ENCODE measurements around the gene PRSS36.
"Not testable (repeated sequence)": the region's sequence is repeated elsewhere in the genome, so short reads cannot be mapped to it uniquely, and the experiment has no call there.

PRSS36 gene

DNA sequence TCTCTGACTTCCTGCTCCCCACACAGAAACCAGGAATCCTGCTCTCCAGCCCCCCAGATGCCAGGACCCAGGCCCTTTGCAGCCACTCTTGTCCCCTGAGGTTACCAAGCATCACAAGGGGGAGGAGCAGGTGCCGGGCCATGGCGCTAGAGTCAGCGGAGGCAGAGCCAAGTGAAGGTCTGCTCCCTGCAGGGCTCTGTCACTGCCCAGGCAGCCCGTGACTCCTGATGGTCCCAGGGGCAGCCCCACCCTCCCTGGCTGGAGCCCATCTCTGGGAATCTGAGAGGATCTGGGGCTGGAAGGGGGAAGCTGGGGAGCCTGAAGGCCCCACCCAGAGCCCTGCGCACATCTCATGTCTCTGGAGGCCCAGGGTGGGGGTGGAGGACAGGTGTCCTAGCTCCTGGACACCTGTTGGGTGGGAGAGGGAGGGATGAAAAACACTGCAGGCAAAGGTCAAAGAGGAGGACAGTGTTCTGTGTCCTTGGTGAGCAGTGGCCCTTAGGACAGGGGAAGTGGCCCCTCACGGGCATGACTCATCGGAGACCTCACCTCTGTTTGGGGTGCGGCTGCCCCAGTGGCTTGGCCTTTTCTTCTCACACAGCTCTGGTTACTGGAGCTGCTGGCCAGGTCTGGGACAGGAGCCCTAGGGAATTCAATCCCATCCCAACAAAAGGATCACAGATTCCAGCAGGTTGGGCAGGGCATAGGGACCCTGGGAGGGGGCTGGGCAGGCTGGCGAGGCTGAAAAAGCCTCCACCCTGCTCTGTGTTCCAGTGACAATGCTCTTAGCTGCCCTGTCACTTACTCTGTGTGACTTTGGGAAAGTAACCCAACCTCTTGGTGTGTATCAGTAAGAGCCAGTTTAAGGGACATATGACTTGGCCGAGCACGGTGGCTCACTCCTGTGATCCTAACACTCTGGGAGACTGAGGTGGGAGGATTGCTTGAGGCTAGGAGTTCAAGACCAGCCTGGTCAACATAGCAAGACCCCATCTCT, at the start of gene PRSS36:
Gene PRSS36 (minus strand): TSS at position 173 of the 997 bp plus-strand sequence. CDS start 31 bp downstream, at position 142.
- no peak for DNase-seq (ENCODE audit: low read depth in 2 of 2)

DNA sequence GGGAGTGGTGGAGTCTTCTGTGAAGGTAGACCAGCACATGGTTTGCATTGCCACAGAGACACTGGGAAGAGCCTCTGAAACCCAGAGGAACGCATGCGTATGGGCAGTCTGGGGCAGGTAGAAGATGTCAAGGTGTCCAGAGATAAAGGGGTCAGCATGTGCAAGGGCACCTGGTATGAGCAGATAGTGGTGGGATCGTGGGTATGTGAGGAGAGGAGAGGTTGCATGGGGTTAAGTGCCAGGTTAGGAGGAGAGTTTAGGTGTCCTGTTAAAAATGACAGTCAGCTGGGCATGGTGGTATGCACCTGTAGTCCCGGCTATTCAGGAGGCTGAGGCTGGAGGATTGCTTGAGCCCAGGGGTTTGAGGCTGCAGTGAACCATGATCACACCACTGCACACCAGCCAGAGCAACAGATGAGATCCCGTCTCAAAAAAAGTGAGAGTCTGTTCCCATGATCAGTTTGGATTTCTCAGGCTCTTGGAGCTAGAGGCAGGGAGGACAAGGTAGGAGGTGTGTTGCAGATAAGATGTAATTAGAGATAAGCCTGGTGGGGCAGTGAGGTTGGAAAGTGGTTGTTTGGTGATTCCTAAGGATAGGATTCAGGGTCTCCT, 49.7 kb upstream of the PRSS36 start:
- DNase-seq (ENCODE audit: low read depth in 2 of 2) = no peak

DNA sequence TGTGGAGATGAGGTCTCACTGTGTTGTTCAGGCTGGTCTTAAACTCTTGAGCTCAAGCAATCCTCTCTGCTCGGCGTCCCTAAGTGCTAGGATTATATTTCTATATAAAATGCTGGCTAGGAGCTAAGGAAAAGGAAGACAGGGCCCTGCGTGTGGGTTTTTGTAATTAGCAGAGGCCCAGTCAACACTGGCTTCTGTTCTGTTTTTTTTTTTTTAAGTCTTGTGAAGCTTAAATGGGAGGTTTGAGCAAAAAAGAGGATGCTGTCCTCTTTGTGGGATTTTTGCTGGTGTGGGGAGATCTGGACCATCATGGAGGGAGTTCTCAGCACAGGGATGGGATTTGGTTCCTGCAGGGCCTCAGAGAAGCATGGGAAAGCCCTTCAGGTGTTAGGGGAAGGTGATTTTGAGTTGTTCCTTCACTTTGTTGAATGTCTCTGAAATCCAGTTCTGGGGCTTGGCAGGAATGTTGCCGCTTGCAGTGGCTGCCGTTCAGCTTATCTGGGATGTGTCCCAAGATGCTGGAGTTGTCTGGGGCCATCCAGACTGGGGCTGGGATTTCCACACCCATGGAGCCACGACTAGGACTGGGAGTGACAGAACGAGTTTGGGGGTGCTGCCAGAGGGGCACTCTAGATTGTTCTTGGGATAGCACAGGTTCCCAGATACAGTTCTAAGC, 48.5 kb upstream of the PRSS36 start:
- DNase-seq (ENCODE audit: low read depth in 2 of 2) = no peak

DNA sequence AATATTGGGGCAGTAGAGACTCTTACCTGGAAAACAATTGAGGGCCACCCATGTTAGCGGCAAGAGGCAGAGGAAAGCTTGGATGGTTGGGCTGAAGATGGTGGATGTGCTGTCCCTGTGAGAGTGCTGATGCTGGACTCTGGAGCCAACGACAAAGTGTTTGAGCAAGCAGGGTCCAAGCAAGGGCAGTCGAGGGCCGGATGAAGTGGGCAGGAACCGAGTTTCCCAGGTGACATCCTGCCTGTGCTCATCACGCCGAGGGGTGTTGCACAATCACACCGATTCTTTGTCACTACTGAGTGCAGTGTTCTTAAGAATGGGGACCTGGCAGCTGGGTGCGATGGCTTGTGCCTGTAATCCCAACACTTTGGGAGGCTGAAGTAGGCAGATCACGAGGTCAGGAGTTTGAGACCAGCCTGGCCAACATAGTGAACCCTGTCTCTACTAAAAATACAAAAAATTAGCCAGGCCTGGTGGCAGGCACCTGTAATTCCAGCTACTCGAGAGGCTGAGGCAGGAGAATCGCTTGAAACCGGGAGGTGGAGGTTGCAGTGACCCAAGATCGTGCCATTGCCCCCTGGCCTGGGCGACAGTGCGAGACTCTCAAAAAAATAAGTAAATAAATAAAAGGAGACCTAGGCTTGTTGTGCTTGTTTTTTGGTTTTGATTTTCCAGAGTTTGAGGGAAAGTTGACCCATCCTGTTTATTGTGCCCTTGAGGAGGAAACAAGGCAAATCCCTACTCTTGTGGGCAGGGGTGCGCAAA, 46.6 kb upstream of the PRSS36 start:
- DNase-seq (ENCODE audit: low read depth in 2 of 2) = no peak

DNA sequence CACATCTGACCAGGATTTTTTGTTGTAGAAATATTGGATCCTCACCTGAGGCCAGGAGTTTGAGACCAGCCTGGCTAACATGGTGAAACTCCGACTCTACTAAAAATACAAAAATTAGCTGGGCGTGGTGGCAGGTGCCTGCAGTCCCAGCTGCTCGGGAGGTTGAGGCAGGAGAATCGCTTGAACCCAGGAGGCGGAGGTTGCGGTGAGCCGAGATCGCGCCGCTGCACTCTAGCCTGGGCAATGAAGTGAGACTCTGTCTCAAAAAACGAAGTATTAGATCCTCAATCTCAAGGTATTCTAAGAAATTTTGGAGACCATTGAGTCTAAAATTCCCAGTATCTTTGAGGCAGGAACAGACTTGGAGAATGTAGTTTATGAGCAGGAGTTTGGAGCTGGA, 46.0 kb upstream of the PRSS36 start:
- not testable (repeated sequence) for DNase-seq (ENCODE audit: low read depth in 2 of 2)

DNA sequence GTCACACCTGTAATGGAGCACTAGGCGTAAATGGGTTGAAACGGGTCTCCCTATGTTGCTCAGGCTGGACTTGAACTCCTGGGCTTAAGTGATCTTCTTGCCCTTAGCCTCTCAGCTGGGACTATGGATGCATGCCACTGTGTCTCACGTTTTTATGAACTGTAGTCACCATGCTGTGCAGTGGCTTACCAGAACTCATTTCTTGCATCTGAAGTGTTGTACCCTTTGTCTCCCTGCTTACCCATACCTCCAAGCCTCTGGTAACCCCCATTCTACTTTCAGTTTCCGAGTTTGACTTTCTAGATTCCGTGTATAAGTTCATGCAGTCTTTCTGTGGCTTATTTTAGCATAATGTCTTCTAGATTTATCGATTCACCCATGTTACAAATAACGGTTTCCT, 45.0 kb upstream of the PRSS36 start:
- no peak for DNase-seq (ENCODE audit: low read depth in 2 of 2)

DNA sequence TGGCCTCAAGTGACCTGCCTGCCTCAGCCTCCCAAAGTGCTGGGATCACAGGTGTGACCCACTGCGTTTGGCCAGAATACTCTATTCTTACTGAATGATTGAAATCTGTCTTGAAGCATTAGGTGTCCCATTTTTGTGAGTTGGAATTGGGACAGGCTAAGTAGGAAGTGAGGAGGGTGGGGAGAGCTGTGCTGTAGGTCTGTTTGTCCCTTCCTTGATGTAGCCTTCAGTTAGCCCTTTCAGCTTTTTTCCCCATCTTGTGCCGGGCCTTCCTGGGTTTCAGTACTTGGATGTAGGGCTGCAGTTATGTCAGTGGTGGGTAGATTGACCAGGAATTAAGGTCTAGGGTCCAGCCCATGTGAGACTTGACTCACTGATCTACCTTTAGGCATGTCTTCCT, 44.0 kb upstream of the PRSS36 start:
- no peak for DNase-seq (ENCODE audit: low read depth in 2 of 2)

DNA sequence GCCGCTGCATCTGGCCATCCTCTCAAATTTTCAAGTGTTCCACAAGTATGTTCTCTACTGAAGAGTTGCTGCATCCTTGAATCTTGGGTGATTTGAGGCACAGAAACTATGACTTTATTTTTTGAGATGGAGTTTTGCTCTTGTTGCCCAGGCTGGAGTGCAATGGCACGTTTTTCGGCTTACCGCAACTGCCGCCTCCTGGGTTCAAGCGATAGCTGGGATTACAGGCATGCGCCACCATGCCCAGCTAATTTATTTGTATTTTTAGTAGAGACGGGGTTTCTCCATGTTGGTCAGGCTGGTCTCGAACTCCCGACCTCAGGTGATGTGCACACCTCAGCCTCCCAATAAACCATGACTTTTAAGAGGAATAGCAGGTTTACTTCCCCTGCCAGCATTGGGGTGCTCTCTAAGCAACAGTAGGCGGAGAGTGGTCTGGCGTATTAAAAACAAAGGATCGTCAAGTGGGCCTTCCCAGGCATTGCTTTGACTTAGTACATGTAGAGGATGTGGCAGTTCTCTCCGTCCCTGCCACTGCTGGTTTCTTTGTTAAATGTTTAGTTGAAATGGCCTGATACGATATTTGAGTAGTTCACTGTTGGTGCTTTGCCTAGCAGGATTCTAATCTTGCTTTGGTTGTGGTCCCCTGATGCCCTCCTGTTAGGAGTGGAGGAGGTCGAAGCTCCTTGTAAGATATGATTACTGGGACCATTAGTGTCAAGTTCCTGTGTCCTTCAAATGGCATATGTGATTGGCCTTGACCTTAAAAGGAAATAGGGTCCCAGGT, 43.2 kb upstream of the PRSS36 start:
- DNase-seq (ENCODE audit: low read depth in 2 of 2) = no peak

DNA sequence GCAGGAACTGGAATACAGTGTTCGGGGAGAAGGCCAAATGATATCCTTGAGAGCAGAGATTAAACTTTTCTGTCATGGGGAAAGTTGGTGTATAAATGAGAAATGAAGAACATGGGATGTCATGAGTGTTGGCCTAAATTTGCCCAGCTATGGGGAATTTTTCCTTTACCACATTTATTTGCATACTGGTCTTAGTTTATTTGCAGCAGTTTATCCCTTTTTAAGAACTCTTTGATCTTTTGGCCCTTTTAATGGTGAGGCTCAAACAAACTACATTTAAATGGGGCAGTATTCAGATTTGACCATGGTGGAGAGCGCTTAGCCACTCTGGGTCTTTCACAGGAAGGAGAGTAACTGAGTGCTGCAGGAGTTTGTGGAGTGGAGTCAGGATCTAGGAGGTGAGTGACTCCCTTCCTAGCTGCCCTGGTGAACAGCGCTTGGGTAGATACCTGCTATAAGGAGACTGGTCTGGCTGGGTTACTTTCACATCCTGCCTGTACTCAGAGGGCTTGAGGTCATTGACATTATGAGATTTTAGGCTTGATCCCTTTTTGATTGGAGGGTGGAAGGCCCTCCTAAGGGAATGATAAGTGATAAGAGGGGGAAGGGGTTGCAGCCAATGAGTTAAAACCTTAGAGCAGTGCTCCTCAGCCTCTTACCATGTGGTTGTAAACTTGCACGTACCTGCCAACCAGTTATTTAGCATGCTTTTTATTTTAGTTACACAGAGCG, 42.0 kb upstream of the PRSS36 start:
- DNase-seq (ENCODE audit: low read depth in 2 of 2) = no peak

DNA sequence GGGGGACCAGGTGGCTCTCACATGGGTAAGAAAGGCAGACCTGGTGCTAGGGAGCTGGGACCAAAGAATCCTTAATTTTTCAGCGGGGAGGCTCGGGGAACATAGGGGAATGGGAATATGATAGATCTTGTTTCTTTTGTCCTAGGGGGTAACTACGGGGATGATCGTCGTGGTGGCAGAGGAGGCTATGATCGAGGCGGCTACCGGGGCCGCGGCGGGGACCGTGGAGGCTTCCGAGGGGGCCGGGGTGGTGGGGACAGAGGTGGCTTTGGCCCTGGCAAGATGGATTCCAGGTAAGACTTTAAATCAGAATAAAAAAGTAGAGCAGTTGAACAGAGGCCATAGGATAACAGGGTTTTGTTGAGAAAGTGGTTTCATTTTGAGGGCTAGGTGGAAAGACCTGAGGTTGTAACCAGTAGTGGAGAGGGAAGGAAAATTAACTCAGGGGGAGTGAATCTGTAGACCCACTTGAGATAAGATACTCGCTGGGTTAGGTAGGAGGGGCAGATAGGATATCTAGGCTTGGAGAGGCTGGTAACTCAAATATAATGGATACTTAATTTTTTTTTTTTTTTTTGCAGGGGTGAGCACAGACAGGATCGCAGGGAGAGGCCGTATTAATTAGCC, 41.1 kb upstream of the PRSS36 start:
- no peak for DNase-seq (ENCODE audit: low read depth in 2 of 2)

DNA sequence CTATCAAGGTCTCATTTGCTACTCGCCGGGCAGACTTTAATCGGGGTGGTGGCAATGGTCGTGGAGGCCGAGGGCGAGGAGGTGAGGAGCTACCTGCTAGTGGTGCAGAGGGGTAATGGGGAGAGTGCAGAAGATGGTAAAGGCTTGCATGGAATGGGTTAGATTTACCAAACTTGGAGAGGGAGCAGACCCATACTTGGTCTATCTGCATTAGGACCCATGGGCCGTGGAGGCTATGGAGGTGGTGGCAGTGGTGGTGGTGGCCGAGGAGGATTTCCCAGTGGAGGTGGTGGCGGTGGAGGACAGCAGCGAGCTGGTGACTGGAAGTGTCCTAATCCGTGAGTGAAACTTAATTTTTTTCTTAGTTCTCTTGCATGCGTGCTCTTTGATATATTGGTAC, 40.2 kb upstream of the PRSS36 start:
- no peak for DNase-seq (ENCODE audit: low read depth in 2 of 2)

DNA sequence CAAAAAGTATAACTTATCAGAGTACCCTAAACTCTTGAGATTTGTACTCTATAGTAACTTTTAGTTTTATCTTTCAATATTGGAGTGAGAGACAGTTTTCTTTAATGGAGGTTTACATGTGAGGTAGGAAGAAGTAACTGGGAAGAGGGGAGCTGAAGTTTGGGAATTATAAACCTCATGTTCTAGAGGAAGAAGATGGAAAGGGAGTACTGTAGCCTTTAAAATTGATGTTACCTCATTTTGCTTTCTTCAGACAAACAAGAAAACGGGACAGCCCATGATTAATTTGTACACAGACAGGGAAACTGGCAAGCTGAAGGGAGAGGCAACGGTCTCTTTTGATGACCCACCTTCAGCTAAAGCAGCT, 39.5 kb upstream of the PRSS36 start:
- no peak for DNase-seq (ENCODE audit: low read depth in 2 of 2)

DNA sequence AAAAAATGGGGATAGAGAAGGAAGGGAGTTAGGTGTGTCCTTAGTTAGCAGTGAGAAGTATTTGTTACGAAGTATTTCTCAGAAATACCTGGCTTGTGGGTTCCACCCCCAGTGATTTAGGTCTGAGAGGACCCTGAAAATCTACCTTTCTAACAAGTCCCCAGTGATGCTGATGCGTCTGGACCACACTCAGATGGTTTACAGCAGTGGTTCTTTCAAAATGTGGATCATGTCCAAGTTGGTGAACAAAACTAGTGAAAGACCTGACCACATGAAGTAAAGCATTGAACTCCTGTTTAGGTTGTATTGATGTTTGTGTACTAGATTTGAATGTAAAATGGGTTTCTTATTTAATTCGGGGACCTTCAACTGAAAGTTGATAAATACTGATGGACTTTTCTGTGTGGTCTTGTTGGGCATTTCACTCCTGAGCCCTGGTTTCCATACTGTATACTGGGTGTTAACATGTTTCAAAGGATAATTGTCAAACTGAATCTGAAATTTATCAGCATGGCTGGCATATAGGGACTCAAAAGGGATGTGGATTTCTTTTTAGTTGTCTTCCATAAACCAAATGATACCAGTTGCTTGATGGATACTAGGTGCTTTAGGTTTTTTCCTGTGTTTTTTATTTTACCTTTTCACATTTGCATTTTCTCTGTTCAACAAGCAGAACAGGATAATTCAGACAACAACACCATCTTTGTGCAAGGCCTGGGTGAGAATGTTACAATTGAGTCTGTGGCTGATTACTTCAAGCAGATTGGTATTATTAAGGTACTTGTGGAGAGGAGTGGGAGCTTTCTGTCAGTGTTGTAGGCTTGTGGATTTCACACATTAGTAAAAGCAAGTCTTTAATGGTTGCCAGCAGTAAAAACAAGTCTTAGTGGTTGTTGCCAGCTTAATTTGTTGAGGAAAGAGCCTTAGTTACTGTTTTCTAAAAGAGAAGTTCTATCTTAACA, 38.9 kb upstream of the PRSS36 start:
- DNase-seq (ENCODE audit: low read depth in 2 of 2) = no peak

DNA sequence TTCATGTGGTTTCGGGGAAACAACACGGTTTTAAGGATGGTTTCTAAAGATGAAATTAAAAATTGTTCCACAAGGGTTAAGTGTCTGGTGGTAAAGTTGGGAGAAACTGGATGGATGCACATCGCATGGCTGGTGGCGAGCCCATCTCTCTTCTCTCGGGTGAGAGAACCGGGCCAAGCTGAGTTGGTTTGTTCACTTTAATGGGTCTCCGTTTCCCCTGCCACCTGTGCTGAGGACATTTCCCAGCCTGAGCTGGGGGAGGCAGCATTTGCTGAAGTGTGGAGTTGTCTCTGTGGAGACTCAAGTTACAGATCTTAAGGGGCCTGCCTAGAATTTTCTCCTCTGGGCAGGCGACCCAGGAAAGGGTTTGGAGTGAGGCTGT, 37.9 kb upstream of the PRSS36 start:
- DNase-seq (ENCODE audit: low read depth in 2 of 2) = no peak

DNA sequence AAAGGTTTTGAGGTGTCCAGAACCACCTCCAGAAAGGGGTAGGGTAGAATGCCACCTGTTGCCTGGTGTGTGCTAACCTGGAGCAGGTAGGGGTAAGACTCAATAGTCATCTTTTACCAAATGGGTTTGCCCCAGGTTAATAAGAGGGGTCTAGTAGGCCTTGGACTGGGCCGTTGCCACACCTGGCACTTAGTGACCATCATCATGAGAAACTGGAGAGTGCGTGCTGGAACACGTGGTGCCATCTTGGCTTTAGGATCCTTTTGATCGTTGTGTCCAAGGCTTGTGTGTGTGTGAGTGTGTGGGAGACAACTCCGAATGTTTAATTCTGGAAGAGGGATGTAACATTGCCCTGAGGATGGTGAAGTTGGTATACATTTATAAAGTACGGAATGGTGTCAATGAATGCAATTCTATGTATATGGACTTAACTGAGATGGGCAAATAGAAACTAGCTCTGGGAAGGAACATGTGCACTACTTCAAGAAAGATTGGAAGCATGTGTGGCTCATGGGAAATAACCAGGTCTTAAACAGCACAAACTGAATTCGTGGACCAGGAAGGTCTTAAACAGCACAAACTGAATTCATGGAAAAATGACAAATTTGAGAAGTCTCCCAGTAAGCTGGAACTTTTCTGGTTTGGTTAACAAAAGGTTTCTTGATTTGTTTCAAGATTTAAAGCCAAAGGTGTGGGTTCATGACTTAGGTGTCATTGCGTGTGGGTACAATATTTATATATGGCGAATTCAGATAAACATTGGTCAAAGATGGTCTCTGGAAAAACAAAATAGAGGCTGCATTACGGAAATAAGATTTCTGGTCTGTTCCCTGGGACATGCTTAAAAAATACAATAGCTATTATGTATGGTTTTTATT, 37.3 kb upstream of the PRSS36 start:
- DNase-seq (ENCODE audit: low read depth in 2 of 2) = no peak

DNA sequence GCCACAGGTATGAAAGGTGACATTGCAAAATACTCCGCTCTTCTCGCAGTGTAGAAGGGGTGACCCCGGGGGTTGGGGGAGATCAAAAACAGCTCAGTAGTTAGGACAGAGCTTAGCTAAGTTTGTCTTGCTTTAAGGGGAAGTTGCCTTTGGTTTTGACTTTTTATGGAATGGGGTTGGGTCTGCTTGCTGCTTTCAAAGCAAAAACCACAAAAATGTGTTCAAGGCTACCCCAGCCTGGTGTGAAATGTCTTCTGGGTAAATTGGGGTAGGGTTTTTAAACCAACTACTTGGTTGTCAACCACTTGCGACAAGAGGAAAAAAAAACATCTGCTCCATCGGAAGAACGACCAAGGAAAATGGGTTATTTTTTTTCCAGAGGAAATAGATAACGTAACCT, 36.3 kb upstream of the PRSS36 start:
- DNase-seq (ENCODE audit: low read depth in 2 of 2) = no peak

DNA sequence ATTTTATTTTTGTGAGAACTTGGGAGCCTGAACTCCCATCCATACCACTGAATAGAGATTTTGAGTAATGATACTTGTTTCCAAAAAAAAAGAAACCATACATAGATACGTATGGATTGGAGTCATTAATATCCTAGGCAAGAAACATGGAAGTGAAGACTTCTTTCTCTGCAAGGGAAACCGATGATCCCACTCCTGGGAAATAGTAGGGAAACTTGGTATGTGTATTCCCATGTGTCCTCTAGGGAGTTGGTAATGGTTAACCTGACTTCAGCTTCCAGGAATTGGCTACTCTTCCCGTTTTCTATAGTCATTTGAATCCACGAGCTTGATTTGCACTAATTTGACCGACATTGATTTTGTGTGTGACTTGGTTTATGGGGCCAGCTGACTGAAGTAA, 35.5 kb upstream of the PRSS36 start:
- DNase-seq (ENCODE audit: low read depth in 2 of 2) = no peak

DNA sequence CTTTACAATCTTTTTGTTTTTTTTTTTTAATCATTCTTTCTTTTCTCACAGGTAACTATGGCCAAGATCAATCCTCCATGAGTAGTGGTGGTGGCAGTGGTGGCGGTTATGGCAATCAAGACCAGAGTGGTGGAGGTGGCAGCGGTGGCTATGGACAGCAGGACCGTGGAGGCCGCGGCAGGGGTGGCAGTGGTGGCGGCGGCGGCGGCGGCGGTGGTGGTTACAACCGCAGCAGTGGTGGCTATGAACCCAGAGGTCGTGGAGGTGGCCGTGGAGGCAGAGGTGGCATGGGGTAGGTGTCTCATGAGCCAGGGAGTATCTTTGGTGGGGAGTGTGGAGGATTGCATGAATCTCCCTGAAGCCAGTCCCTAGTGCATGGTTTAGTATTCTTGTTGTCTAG, 35.0 kb upstream of the PRSS36 start:
- no peak for DNase-seq (ENCODE audit: low read depth in 2 of 2)

All from stimulated activated CD4-positive, alpha-beta T cell treated with anti-CD3 and anti-CD28 coated beads, Interleukin-1b, Interleukin-23, amount 100 ng/mL, for 1 hour (primary cell).